HEK293T (cell line): ENCODE data around the gene HS6ST1.

Experiments
- BHLHE40 ChIP-seq: fragments of 450-650 bp; IDR thresholded peaks from 2 replicates; pipeline ENCODE4 v1.6.1; 2016; ENCODE audit warnings: mild to moderate bottlenecking, moderate library complexity, borderline replicate concordance
- CTBP1 ChIP-seq: fragments of 450-650 bp; IDR thresholded peaks from 2 replicates; pipeline ENCODE4 v1.6.1; 2016; ENCODE audit warnings: borderline replicate concordance
- ELF4 ChIP-seq: fragments of 450-650 bp; IDR thresholded peaks from 2 replicates; pipeline ENCODE4 v1.6.1; 2017; ENCODE audit warnings: antibody characterized with exemption
- FOXA1 ChIP-seq: fragments of 450-650 bp; IDR thresholded peaks from 2 replicates; pipeline ENCODE4 v1.6.1; 2016; ENCODE audit warnings: mild to moderate bottlenecking
- FOXK2 ChIP-seq: fragments of 450-650 bp; IDR thresholded peaks from 2 replicates; pipeline ENCODE4 v1.6.1; 2016; ENCODE audit warnings: mild to moderate bottlenecking
- FOXM1 ChIP-seq: fragments of 450-650 bp; IDR thresholded peaks from 2 replicates; pipeline ENCODE4 v1.6.1; 2017; ENCODE audit warnings: mild to moderate bottlenecking, borderline replicate concordance
- L3MBTL2 ChIP-seq: fragments of 450-650 bp; conservative IDR thresholded peaks from 2 replicates; pipeline ENCODE4 v1.6.1; 2016; ENCODE audit warnings: mild to moderate bottlenecking
- NFRKB ChIP-seq: fragments of 450-650 bp; IDR thresholded peaks from 2 replicates; pipeline ENCODE4 v1.6.1; 2016; ENCODE audit warnings: mild to moderate bottlenecking, moderate library complexity
- SP1 ChIP-seq: fragments of 450-650 bp; IDR thresholded peaks from 2 replicates; pipeline ENCODE4 v1.6.1; 2017

DNA sequence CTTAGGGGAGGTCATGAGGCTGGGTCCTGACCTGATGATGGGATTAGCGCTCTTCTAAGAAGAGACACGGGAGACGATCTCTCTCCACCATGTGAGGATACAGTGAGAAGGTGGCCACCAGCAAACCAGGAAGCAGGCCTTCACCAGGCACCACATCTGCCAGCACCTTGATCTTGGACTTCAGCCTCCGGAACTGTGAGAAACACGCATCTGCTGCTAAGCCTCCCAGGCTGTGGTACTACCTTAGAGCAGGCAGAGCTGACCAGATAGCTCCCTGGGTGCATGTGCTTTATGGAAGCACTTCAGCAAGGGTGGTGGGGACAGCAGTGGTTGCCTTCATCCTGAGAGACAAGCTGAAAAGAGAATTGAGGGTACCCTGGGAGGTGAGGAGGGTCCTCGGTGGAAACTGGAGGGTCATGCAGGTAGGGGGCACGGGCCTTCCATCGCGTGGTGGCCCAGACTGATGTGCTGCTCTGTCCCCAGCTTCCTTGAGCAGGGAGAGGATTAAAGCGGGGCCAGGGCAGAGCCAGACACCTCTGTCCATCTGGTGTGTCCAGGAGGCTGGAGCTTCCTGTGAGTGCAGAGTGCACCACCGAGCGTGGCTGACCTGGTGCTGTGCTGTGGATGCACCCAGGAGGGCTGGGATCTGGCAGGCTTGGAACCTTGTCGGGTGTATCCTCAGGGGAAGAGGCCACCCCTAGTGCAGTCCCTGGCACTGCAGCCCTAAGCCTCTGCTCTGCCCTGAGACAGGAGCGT, 42.9 kb upstream of the HS6ST1 start:
- TF ChIP-seq FOXM1 = no peak
- TF ChIP-seq ELF4 = no peak
- no peak for TF ChIP-seq FOXK2
- no peak for TF ChIP-seq BHLHE40
- TF ChIP-seq NFRKB = no peak
- no peak for TF ChIP-seq L3MBTL2
- TF ChIP-seq FOXA1 = no peak
- no peak for TF ChIP-seq SP1
- no peak for TF ChIP-seq CTBP1
